Neural progenitor cell (in vitro differentiated cells): ENCODE results near the gene IFNA1. TPM values are rescaled to one million over a fixed set of nuclear protein-coding genes. Genes with fewer than 3 reads are reported as not detected.

Experiments used
- DNase-seq: peaks from one replicate; pipeline ENCODE4 v3.0.0-alpha.2; 2016; ENCODE audit warnings: low spot score
- H2AFZ ChIP-seq: fragments of 200-600 bp; sonication (generic); replicated peaks from 2 replicates; pipeline ENCODE4 v1.6.1; 2016; ENCODE audit warnings: antibody characterized with exemption
- H3F3A ChIP-seq: fragments of 200-600 bp; sonication (generic); 2 replicates; pipeline ENCODE4 v1.6.1; 2016; ENCODE audit warnings: antibody characterized with exemption, low read depth
- H3K27ac ChIP-seq: fragments of 200-600 bp; sonication (generic); 2 replicates; pipeline ENCODE4 v1.5.1; 2016; ENCODE audit warnings: mild to moderate bottlenecking
- H3K27me3 ChIP-seq: fragments of 200-600 bp; sonication (generic); 2 replicates; pipeline ENCODE4 v1.6.1; 2016; ENCODE audit warnings: mild to moderate bottlenecking, moderate library complexity
- H3K36me3 ChIP-seq: fragments of 200-600 bp; sonication (generic); 2 replicates; pipeline ENCODE4 v1.5.1; 2016
- H3K4me1 ChIP-seq: fragments of 200-600 bp; sonication (generic); 2 replicates; pipeline ENCODE4 v1.6.1; 2016; ENCODE audit warnings: mixed run types
- H3K4me2 ChIP-seq: fragments of 200-600 bp; sonication (generic); 2 replicates; pipeline ENCODE4 v1.6.1; 2016
- H3K4me3 ChIP-seq: fragments of 200-600 bp; sonication (generic); 2 replicates; pipeline ENCODE4 v1.5.1; 2016
- H3K79me2 ChIP-seq: fragments of 200-600 bp; sonication (generic); 2 replicates; pipeline ENCODE4 v1.6.1; 2016; ENCODE audit warnings: low read depth
- H3K9ac ChIP-seq: fragments of 200-600 bp; sonication (generic); 2 replicates; pipeline ENCODE4 v1.6.1; 2016
- H3K9me3 ChIP-seq: fragments of 200-600 bp; sonication (generic); 2 replicates; pipeline ENCODE4 v1.5.1; 2016; ENCODE audit warnings: low read depth
- H4K20me1 ChIP-seq: fragments of 200-600 bp; sonication (generic); 2 replicates; pipeline ENCODE4 v1.6.1; 2016; ENCODE audit warnings: low read depth
- H3K27ac Mint-ChIP-seq: 3 replicates; pipeline ENCODE4 v1.8.0; 2021; ENCODE audit warnings: mixed read lengths
- H3K27me3 Mint-ChIP-seq: 2 replicates; pipeline ENCODE4 v1.8.0; 2022; ENCODE audit warnings: low read depth, mild to moderate bottlenecking, inconsistent platforms, moderate library complexity, mixed read lengths; ENCODE audit not compliant: insufficient read depth
- H3K36me3 Mint-ChIP-seq: 3 replicates; pipeline ENCODE4 v1.8.0; 2021; ENCODE audit warnings: mixed read lengths
- H3K4me1 Mint-ChIP-seq: 3 replicates; pipeline ENCODE4 v1.8.0; 2021; ENCODE audit warnings: mixed read lengths
- H3K4me3 Mint-ChIP-seq: 3 replicates; pipeline ENCODE4 v1.8.0; 2021; ENCODE audit warnings: mild to moderate bottlenecking, moderate library complexity, mixed read lengths
- H3K9me3 Mint-ChIP-seq: 3 replicates; pipeline ENCODE4 v1.8.0; 2020; ENCODE audit warnings: mixed read lengths
- EZH2 ChIP-seq: fragments of 200-600 bp; sonication (generic); IDR thresholded peaks from 2 replicates; pipeline ENCODE4 v1.6.1; 2017; ENCODE audit warnings: antibody characterized with exemption, mild to moderate bottlenecking, moderate library complexity
- EZH2phosphoT487 ChIP-seq: fragments of 200-600 bp; sonication (generic); IDR thresholded peaks from 2 replicates; pipeline ENCODE4 v1.6.1; 2017; ENCODE audit warnings: antibody characterized with exemption
- total RNA-seq: library from RNA; depleted of rRNA; stranded (reverse); fragments of >200 nt; gene quantifications from 2 replicates; pipeline ENCODE4 v1.2.3, GENCODE V29; 2015; ENCODE audit warnings: low replicate concordance
- TF ChIP-seq, protein P1 (sequence below): fragments of 200-600 bp; sonication (generic); IDR thresholded peaks from 2 replicates; pipeline ENCODE4 v1.5.1; 2017; ENCODE audit warnings: antibody characterized with exemption, mild to moderate bottlenecking

IFNA1 gene
- total RNA-seq, 1 donor from 2014 or later: not detected

DNA sequence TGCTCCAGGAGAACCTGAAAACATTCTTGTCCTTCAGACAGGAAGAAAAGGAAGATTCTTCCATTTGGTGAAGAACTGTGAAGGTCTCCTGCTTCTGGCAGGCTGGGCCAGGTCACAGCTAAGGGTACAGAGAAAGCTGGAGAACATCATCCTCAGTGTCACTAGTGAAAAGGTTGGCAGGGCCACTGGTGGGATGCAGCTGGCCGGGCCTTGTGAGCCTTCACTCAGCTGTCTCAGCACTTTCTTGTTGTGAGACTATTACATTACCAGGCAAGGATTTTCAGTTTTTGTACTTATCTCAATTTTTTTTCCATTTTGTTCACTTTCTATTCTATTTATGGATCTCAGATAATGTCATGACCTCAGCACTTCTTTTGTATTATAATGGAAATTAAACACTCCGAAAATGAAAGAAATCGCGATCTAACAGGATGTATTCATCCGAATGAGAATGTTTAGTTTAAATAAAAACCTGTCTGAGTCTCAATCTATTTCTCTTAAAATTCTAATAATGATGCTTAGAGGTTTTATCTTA lies 41.2 kb upstream of the IFNA1 start:
- no peaks in the 10 kb centered on the region for H3K9me3 ChIP-seq
- Mint-ChIP-seq H3K27me3 (peaks cover 7% of the 10 kb centered on the region), H3K4me1 (peaks cover 5% of the 10 kb centered on the region), H3K4me3 (no peak overlapping the region), H3K36me3 (no peaks in the 10 kb centered on the region), H3K27ac (no peak overlapping the region), H3K9me3 (no peaks in the 10 kb centered on the region)
- H3K27ac ChIP-seq: no peak overlapping the region
- H3K4me3 ChIP-seq: no peak overlapping the region
- no peak for DNase-seq
- no peak overlapping the region for H2AFZ ChIP-seq
- no peaks in the 10 kb centered on the region for H4K20me1 ChIP-seq
- peaks cover 91% of the 10 kb centered on the region for H3K27me3 ChIP-seq
- no peaks in the 10 kb centered on the region for H3K36me3 ChIP-seq
- H3K4me2 ChIP-seq: no peak overlapping the region
- TF ChIP-seq EZH2 (no peak), EZH2phosphoT487 (no peak)
- TF ChIP-seq, protein P1, sequence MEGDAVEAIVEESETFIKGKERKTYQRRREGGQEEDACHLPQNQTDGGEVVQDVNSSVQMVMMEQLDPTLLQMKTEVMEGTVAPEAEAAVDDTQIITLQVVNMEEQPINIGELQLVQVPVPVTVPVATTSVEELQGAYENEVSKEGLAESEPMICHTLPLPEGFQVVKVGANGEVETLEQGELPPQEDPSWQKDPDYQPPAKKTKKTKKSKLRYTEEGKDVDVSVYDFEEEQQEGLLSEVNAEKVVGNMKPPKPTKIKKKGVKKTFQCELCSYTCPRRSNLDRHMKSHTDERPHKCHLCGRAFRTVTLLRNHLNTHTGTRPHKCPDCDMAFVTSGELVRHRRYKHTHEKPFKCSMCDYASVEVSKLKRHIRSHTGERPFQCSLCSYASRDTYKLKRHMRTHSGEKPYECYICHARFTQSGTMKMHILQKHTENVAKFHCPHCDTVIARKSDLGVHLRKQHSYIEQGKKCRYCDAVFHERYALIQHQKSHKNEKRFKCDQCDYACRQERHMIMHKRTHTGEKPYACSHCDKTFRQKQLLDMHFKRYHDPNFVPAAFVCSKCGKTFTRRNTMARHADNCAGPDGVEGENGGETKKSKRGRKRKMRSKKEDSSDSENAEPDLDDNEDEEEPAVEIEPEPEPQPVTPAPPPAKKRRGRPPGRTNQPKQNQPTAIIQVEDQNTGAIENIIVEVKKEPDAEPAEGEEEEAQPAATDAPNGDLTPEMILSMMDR: no peak
- H3K79me2 ChIP-seq: no peaks in the 10 kb centered on the region
- no peaks in the 10 kb centered on the region for H3K4me1 ChIP-seq
- H3F3A ChIP-seq: no peaks in the 10 kb centered on the region
- no peak overlapping the region for H3K9ac ChIP-seq

GRCh38 chr9:21399956-21400355 lies 40.3 kb upstream of the IFNA1 start:
- H3K27ac Mint-ChIP-seq: no peak overlapping the region
- peaks cover 5% of the 10 kb centered on the region for H3K4me1 Mint-ChIP-seq

GRCh38 chr9:21402386-21403251 lies 37.6 kb upstream of the IFNA1 start:
- no peak overlapping the region for H3K27ac ChIP-seq
- H3K27me3 ChIP-seq: peaks cover 68% of the 10 kb centered on the region
- H4K20me1 ChIP-seq: no peaks in the 10 kb centered on the region
- Mint-ChIP-seq H3K4me1 (peaks cover 2% of the 10 kb centered on the region), H3K27ac (no peak overlapping the region), H3K27me3 (peaks cover 7% of the 10 kb centered on the region), H3K36me3 (no peaks in the 10 kb centered on the region), H3K9me3 (no peaks in the 10 kb centered on the region), H3K4me3 (peak overlapping the region; percentile 88)
- no peaks in the 10 kb centered on the region for H3K79me2 ChIP-seq
- no peak overlapping the region for H3K9ac ChIP-seq
- no peaks in the 10 kb centered on the region for H3K9me3 ChIP-seq
- H2AFZ ChIP-seq: peak overlapping the region; percentile 94
- H3K4me1 ChIP-seq: no peaks in the 10 kb centered on the region
- TF ChIP-seq EZH2phosphoT487: peak; percentile 67
- TF ChIP-seq, protein P1: peak; percentile 34
- peak; percentile 77 for TF ChIP-seq EZH2
- peak overlapping the region; percentile 53 for H3K4me3 ChIP-seq
- H3F3A ChIP-seq: no peaks in the 10 kb centered on the region
- H3K4me2 ChIP-seq: peak overlapping the region; percentile 85
- no peaks in the 10 kb centered on the region for H3K36me3 ChIP-seq
- DNase-seq: peak; percentile 80

More at GRCh38 chr9:21399956-21400355, 40.3 kb upstream of the IFNA1 start:
- H3K79me2 ChIP-seq: no peaks in the 10 kb centered on the region
- no peak overlapping the region for H3K27ac ChIP-seq
- H3F3A ChIP-seq: no peaks in the 10 kb centered on the region
- H3K4me2 ChIP-seq: no peak overlapping the region
- H3K4me1 ChIP-seq: no peaks in the 10 kb centered on the region
- DNase-seq: no peak
- no peaks in the 10 kb centered on the region for H4K20me1 ChIP-seq
- Mint-ChIP-seq H3K36me3 (no peaks in the 10 kb centered on the region), H3K27me3 (peaks cover 7% of the 10 kb centered on the region), H3K4me3 (no peak overlapping the region), H3K9me3 (no peaks in the 10 kb centered on the region)
- H3K27me3 ChIP-seq: peaks cover 89% of the 10 kb centered on the region
- no peaks in the 10 kb centered on the region for H3K9me3 ChIP-seq
- H3K36me3 ChIP-seq: no peaks in the 10 kb centered on the region
- H3K4me3 ChIP-seq: no peak overlapping the region
- H2AFZ ChIP-seq: no peak overlapping the region
- TF ChIP-seq EZH2 (no peak), EZH2phosphoT487 (no peak)
- TF ChIP-seq, protein P1: no peak
- no peak overlapping the region for H3K9ac ChIP-seq
